Measurements from ENCODE around the gene TM6SF1.

DNA sequence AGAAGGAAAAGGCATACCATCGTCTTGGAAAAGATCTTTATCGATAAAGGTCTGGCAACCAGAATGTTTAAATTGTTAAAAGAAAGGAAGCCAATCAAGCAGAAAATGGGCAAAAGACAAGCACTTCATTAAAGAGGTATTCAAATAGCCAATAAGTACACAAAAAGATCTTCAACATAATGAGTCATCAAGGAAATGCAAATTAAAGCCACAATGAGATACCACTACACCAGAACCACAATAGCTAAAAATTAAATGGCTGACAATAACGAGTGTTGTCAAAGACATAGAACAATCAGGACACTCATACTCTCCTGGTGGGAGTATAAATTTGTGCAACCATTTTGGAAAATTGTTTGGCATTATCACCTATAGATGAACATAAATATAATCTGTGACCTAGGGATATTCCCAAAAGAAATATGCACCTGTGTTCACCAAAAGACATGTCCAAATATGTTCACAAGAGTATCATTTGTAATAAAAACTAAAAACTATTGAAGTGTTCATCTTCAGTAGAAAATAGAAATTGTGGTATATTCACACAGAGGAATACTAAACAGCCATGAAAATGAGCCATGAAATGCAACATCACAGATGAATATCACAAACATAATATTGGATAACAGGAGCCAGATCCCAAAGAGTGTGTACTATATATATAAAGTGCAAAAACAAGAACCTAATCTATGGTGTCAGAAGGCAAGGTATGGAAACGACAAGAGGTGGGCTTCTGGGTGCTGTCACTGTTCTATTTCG is 26.0 kb upstream of the TM6SF1 start:
- TF ChIP-seq, protein P1, sequence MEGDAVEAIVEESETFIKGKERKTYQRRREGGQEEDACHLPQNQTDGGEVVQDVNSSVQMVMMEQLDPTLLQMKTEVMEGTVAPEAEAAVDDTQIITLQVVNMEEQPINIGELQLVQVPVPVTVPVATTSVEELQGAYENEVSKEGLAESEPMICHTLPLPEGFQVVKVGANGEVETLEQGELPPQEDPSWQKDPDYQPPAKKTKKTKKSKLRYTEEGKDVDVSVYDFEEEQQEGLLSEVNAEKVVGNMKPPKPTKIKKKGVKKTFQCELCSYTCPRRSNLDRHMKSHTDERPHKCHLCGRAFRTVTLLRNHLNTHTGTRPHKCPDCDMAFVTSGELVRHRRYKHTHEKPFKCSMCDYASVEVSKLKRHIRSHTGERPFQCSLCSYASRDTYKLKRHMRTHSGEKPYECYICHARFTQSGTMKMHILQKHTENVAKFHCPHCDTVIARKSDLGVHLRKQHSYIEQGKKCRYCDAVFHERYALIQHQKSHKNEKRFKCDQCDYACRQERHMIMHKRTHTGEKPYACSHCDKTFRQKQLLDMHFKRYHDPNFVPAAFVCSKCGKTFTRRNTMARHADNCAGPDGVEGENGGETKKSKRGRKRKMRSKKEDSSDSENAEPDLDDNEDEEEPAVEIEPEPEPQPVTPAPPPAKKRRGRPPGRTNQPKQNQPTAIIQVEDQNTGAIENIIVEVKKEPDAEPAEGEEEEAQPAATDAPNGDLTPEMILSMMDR (IDR thresholded peaks at IDR 0.05): no peak
- TF ChIP-seq POLR2A (IDR thresholded peaks at IDR 0.05): no peak
- TF ChIP-seq EP300 (IDR thresholded peaks at IDR 0.05): no peak

Data from tibial nerve (tissue), 4 donors.